Activated T-cell treated with anti-CD3 and anti-CD28 coated beads, Interleukin-2, amount 50 U/mL, for 72 hours (primary cell): ENCODE data around the gene GSDME. TPM values are rescaled to one million over a fixed set of nuclear protein-coding genes. Genes with fewer than 3 reads are reported as not detected.
"Not testable (repeated sequence)": the region's sequence is repeated elsewhere in the genome, so short reads cannot be mapped to it uniquely, and the experiment has no call there.

Experiments
- ATAC-seq, 2 donors: fragments of 150-1000 bp; cut with Tn5 transposase; replicated peaks in 1 of 2; 2 replicates each; pipeline ENCODE4 v1.10.0; 2021; ENCODE audit warnings: moderate library complexity in 2 of 2, mild to moderate bottlenecking in 1 of 2
- DNase-seq, 2 donors: peaks; one replicate each; pipeline ENCODE4 v3.0.0; 2021 to 2022; ENCODE audit warnings: mixed read lengths in 1 of 2
- H3K27ac Mint-ChIP-seq: one replicate; pipeline ENCODE4 v1.8.0; 2022; ENCODE audit warnings: mild to moderate bottlenecking, moderate library complexity, mixed read lengths
- H3K27me3 Mint-ChIP-seq: one replicate; pipeline ENCODE4 v1.8.0; 2022; ENCODE audit warnings: low read depth, mixed read lengths
- H3K36me3 Mint-ChIP-seq, 2 donors: one replicate each; pipeline ENCODE4 v1.8.0; 2022; ENCODE audit warnings: mixed read lengths in 2 of 2, mild to moderate bottlenecking in 1 of 2; ENCODE audit not compliant: insufficient read depth in 2 of 2
- H3K4me1 Mint-ChIP-seq: one replicate; pipeline ENCODE4 v1.8.0; 2022; ENCODE audit warnings: low read depth, mixed read lengths
- H3K4me3 Mint-ChIP-seq, 2 donors: one replicate each; pipeline ENCODE4 v1.8.0; 2022; ENCODE audit warnings: mild to moderate bottlenecking in 2 of 2, mixed read lengths in 2 of 2, moderate library complexity in 2 of 2
- H3K9me3 Mint-ChIP-seq, 2 donors: one replicate each; pipeline ENCODE4 v1.8.0; 2022; ENCODE audit warnings: mixed read lengths in 2 of 2
- total RNA-seq, 2 donors: library from RNA; stranded (reverse); gene quantifications; one replicate each; pipeline ENCODE4 v1.2.3, GENCODE V29; 2022

Gene GSDME
- total RNA-seq, 2 donors from 2014 or later: 19.3 to 20.6 TPM

DNA sequence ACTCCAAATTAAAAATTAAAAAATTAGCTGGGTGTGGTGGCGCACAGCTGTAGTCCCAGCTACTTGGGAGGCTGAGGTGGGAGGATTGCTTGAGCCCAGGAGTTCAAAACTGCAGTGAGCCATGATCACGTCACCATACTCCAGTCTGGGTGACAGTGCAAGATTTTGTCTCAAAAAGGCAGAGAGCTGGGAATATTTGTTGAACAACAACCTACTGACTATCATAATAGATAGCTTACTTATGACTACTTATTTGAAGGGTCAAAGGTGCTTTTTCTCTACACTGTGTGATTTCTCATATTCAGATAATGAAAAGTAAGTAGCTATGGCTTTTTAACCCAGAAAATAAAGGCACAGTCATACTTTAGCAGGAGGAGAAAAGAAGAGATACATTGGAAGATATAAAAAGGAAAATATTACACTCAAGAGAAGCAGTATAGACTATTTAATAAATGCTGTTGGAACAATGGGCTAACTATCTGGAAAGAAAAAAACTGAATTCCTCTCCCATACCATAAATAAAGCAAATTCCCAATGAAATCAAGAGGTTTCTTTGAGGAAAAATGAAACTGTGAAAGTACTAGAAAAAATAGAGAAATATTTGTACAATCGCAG is 6.7 kb downstream of the GSDME start:
- peaks cover 19% of the 10 kb centered on the region for H3K4me1 Mint-ChIP-seq
- no peak for DNase-seq
- no peak overlapping the region for H3K27ac Mint-ChIP-seq
- peaks cover 19% of the 10 kb centered on the region for H3K27me3 Mint-ChIP-seq
- no peak for ATAC-seq
- H3K9me3 Mint-ChIP-seq: no peaks in the 10 kb centered on the region
- no peak overlapping the region for H3K4me3 Mint-ChIP-seq
- H3K36me3 Mint-ChIP-seq: peaks cover 4% of the 10 kb centered on the region in 2 donors

DNA sequence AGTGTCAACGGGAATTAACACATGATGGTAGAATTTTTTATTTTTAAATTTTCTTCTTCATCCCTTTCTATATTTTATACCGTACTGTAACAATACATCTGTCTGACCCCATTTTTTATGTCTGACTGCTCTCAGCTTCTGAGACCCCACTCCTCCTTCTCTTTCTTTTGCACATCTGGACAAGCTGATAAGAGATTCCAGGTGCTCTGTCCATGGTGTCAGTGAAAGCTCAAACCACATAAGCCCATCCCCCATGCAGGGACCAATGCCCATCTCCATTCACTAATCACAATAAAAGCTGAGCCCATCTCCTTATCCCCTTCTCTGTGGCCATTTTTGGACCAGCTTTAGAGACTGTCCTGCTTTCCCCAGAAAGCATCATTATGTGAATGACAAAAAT is 8.7 kb downstream of the GSDME start:
- Mint-ChIP-seq H3K27ac (no peak overlapping the region), H3K27me3 (peaks cover 24% of the 10 kb centered on the region), H3K36me3 (peaks cover 0 to 4% of the 10 kb centered on the region in 2 donors), H3K4me1 (peaks cover 5% of the 10 kb centered on the region), H3K9me3 (no peaks in the 10 kb centered on the region), H3K4me3 (no peak overlapping the region)
- DNase-seq: no peak
- no peak for ATAC-seq

DNA sequence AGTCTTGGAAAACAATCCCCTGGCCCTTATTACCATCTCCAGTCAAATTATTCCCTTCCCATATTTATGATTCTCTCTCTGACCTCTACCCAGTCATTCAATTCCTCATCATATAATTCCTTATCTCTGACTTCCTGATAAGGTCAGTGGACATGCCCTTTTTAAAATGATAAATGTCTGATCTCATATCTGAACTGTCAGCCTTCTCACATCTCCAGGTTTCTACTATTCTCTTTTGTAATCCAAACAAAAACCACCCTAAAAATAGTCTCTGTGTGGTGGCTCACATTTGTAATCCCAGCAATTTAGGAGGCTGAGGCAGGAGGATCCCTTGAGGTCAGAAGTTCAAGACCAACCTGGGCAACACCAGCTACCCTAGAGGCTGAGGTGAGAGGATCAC is 11.9 kb downstream of the GSDME start:
- Mint-ChIP-seq H3K9me3 (no peaks in the 10 kb centered on the region), H3K27me3 (peaks cover 14% of the 10 kb centered on the region), H3K4me3 (no peak overlapping the region), H3K36me3 (no peaks in the 10 kb centered on the region), H3K4me1 (no peaks in the 10 kb centered on the region), H3K27ac (no peak overlapping the region)
- ATAC-seq (no peak), DNase-seq (no peak)

DNA sequence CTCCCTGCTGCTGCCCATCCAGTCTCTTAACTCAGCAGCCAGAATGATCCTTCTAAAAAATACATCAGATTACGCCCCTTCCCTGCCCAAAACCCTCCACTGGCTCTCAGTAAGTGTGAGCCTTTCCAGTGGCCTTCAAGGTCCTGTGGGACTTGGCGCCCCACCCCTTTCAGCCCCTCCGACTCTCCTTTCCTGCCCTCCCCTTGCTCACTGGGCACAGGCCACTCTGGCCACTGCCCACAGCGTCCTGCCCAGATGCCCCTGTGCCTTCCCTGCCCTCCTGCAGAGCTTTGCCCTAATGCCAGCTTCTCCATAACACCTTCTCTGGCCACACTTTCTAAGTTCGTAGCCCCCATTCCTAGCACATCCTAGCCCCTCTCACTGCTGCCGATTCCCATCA is 13.8 kb downstream of the GSDME start:
- Mint-ChIP-seq H3K4me3 (no peak overlapping the region), H3K36me3 (peaks cover 0 to 2% of the 10 kb centered on the region in 2 donors), H3K27me3 (peaks cover 8% of the 10 kb centered on the region), H3K9me3 (peaks cover 0 to 6% of the 10 kb centered on the region in 2 donors), H3K27ac (no peak overlapping the region), H3K4me1 (no peaks in the 10 kb centered on the region)
- ATAC-seq (no peak), DNase-seq (no peak)

DNA sequence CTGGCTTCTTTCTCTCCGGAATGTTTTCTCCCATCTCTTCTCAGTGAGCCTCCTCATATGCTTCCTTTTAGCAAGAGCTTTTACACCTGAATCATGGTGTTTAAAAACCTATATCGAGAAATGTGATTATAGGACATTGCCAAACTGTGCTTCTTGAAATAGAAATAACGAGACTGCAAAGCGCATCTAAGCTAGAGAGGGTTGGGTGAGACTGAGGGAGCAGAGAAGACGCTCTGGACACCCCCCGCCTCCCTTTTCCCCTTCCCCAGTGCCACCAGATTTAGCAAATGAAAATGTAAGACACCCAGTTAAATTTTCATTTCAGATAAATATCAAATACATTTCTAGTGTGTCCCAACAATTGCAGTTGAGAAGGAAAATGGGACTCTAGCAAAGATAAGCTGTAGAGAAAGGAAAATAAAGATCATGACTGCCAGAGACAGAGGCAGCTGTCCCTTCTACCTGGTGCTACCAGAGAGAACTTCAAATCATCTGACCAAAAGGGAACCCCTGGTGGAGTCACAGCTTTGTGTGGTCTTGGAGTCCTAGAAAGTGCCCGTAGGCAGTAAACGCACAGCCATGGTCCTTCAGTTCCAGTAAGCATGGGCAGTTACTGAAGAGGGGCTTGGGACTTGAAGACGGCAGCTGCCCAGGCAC is 14.6 kb downstream of the GSDME start:
- no peak overlapping the region for H3K27ac Mint-ChIP-seq
- ATAC-seq (no peak), DNase-seq (no peak)
- H3K4me3 Mint-ChIP-seq: no peak overlapping the region
- no peaks in the 10 kb centered on the region for H3K4me1 Mint-ChIP-seq
- peaks cover 0 to 8% of the 10 kb centered on the region in 2 donors for H3K9me3 Mint-ChIP-seq
- peaks cover 0 to 6% of the 10 kb centered on the region in 2 donors for H3K36me3 Mint-ChIP-seq
- H3K27me3 Mint-ChIP-seq: peaks cover 13% of the 10 kb centered on the region

DNA sequence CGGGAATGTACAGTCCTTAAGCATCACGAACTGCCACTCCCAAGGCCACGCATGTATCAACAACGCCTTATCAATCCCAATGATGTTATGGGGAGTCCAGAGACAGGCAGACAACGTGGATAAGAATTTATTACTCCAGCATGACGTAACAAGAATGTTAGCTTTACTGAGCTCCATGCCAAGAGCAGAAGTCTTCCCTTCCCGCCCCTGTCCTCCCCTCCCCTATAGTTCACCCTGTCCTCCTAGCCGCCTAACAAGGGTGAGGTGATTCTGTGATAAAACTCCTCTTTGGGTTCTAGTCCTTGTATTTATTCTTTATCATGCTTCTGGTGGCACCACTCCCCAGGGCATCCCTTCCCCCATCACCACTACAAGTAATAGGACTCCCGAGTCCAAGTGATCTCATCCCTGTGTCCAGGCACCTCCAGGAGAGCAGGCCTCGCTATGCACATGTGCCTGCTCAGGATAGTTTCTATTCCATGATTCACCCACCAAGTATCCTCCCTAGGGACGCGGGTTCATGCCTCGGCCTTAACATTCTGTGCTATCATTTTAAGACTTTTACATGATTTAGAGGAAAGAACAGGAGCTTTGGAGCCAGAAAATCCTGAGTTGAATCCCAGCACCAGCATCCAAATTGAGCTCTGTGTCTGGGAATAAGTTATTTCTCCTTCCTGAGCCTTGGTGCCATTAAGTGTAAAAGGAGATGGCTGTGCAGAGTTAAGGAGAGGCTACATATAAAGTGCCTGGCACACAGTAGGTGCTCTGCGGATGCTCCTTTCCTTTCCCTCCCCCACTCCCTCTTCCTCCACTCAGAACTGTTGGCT is 15.4 kb downstream of the GSDME start:
- peaks cover 0 to 6% of the 10 kb centered on the region in 2 donors for H3K36me3 Mint-ChIP-seq
- DNase-seq (no peak), ATAC-seq (no peak)
- no peaks in the 10 kb centered on the region for H3K4me1 Mint-ChIP-seq
- H3K9me3 Mint-ChIP-seq: peaks cover 0 to 8% of the 10 kb centered on the region in 2 donors
- no peak overlapping the region for H3K4me3 Mint-ChIP-seq
- peaks cover 20% of the 10 kb centered on the region for H3K27me3 Mint-ChIP-seq
- H3K27ac Mint-ChIP-seq: no peak overlapping the region

DNA sequence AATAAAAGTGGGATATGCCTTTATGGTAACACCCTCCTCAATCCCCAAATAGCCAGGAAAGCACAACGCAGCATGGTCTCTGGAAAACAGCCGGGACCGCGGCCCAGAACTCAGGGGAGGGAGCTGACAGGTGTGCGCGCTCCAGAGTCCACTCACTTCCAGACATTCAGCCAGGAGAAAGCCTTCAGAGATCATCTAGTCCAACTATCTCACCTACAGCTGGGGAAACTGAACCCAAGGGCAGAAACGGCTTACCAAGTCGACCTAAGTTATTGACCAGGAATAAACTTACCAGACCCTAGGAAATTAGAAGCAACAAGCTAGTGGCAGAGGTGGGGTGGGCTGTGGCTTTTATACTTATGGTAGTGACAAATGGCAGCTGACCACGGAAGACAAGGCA is 16.4 kb downstream of the GSDME start:
- H3K9me3 Mint-ChIP-seq: peaks cover 1 to 11% of the 10 kb centered on the region in 2 donors
- ATAC-seq (no peak), DNase-seq (no peak)
- H3K4me3 Mint-ChIP-seq: no peak overlapping the region
- peaks cover 0 to 6% of the 10 kb centered on the region in 2 donors for H3K36me3 Mint-ChIP-seq
- H3K27me3 Mint-ChIP-seq: peaks cover 30% of the 10 kb centered on the region
- no peaks in the 10 kb centered on the region for H3K4me1 Mint-ChIP-seq
- no peak overlapping the region for H3K27ac Mint-ChIP-seq

DNA sequence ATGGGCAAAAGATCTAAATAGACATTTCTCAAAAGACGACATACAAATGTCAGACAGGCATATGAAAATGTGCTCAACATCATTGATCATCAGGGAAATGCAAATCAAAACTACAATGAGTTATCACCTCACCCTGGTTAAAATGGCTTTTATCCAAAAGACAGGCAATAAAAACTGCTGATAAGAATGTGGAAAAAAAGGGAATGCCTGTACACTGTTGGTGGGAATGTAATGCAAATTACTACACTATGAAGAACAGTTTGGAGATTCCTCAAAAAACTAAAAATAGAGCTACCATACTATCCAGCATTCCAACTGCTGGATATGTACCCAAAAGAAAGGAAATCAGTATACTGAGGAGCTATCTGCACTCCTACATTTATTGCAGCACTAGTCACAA is 18.0 kb downstream of the GSDME start:
- Mint-ChIP-seq H3K36me3 (peaks cover 0 to 6% of the 10 kb centered on the region in 2 donors), H3K4me1 (no peaks in the 10 kb centered on the region), H3K27ac (no peak overlapping the region), H3K9me3 (peaks cover 5 to 12% of the 10 kb centered on the region in 2 donors), H3K4me3 (no peak overlapping the region), H3K27me3 (peaks cover 39% of the 10 kb centered on the region)
- no peak for DNase-seq
- ATAC-seq: no peak

DNA sequence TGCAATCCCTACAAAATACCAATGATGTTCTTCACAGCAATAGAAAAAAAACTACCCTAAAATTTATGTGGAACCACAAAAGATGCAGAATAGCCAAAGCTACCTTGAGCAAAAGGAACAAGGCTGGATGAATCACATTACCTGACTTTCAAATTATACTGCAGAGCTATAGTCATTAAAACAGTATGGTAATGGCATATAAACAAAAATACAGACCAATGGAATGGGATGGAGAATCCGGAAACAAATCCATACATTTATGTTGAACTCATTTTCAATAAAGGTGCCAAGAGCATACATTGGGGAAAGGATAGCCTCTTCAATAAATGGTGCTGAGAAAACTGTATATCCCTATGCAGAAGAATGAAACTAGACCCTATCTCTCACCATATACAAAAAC is 18.7 kb downstream of the GSDME start:
- peaks cover 39% of the 10 kb centered on the region for H3K27me3 Mint-ChIP-seq
- H3K9me3 Mint-ChIP-seq: peaks cover 5 to 12% of the 10 kb centered on the region in 2 donors
- no peak overlapping the region for H3K27ac Mint-ChIP-seq
- no peak overlapping the region for H3K4me3 Mint-ChIP-seq
- H3K4me1 Mint-ChIP-seq: no peaks in the 10 kb centered on the region
- no peak for ATAC-seq
- no peak for DNase-seq
- H3K36me3 Mint-ChIP-seq: peaks cover 0 to 6% of the 10 kb centered on the region in 2 donors

DNA sequence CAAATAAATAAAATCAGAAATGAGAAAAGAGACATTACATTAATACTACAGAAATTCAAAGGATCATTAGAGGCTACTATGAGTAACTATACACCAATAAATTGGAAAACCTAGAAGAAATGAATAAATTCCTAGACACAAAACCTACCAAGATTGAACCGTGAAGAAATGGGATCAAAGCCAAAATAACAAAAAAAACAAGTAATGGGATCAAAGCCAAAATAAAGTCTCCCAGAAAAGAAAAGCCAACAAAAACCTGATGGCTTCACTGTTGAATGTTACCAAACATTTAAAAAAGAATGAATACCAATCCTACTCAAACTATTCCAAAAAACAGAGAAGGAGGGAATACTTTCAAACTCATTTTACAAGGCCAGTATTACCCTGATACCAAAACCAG is 20.0 kb downstream of the GSDME start:
- H3K27ac Mint-ChIP-seq: no peak overlapping the region
- peaks cover 0 to 6% of the 10 kb centered on the region in 2 donors for H3K36me3 Mint-ChIP-seq
- DNase-seq: no peak
- H3K4me3 Mint-ChIP-seq: no peak overlapping the region
- ATAC-seq: no peak
- H3K9me3 Mint-ChIP-seq: peaks cover 5 to 12% of the 10 kb centered on the region in 2 donors
- peaks cover 34% of the 10 kb centered on the region for H3K27me3 Mint-ChIP-seq
- H3K4me1 Mint-ChIP-seq: no peaks in the 10 kb centered on the region

DNA sequence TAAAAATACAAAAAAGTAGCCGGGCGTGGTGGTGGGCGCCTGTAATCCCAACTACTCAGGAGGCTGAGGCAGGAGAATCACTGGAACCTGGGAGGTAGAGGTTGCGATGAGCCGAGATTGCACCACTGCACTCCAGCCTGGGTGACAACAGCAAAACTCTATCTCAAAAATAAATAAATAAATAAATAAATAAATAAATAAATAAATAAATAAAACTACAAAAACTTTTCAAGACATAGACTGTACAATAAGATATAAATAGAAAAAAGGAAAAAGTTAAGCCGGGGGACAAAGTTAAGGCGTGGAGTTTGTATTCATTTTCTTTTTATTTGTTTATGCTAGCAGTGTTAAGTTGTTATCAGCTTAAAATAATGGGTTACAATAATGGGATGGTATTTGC is 21.7 kb downstream of the GSDME start:
- H3K9me3 Mint-ChIP-seq: peaks cover 5 to 12% of the 10 kb centered on the region in 2 donors
- H3K4me1 Mint-ChIP-seq, H3K27ac Mint-ChIP-seq, DNase-seq, H3K36me3 Mint-ChIP-seq, ATAC-seq, H3K4me3 Mint-ChIP-seq: not testable (repeated sequence)
- H3K27me3 Mint-ChIP-seq: peaks cover 34% of the 10 kb centered on the region

DNA sequence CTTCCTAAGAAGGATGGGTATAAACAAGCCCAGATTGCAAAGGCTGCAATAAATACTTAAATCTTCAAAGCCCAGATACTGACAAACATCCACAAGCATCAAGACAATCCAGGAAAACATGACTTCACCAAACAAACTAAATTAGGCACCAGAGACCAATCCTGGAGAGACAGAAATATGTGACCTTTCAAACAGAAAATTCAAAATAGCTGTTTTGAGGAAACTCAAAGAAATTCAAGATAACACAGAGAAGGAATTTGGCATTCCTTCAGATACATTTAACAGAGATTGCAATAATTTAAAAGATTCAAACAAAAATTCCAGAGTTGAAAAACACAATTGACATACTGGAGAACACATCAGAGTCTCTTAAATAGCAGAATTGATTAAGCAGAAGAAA is 23.0 kb downstream of the GSDME start:
- no peak overlapping the region for H3K27ac Mint-ChIP-seq
- ATAC-seq (no peak), DNase-seq (no peak)
- H3K36me3 Mint-ChIP-seq: peaks cover 0 to 6% of the 10 kb centered on the region in 2 donors
- H3K4me1 Mint-ChIP-seq: peaks cover 10% of the 10 kb centered on the region
- H3K4me3 Mint-ChIP-seq: no peak overlapping the region
- peaks cover 5 to 12% of the 10 kb centered on the region in 2 donors for H3K9me3 Mint-ChIP-seq
- peaks cover 41% of the 10 kb centered on the region for H3K27me3 Mint-ChIP-seq

DNA sequence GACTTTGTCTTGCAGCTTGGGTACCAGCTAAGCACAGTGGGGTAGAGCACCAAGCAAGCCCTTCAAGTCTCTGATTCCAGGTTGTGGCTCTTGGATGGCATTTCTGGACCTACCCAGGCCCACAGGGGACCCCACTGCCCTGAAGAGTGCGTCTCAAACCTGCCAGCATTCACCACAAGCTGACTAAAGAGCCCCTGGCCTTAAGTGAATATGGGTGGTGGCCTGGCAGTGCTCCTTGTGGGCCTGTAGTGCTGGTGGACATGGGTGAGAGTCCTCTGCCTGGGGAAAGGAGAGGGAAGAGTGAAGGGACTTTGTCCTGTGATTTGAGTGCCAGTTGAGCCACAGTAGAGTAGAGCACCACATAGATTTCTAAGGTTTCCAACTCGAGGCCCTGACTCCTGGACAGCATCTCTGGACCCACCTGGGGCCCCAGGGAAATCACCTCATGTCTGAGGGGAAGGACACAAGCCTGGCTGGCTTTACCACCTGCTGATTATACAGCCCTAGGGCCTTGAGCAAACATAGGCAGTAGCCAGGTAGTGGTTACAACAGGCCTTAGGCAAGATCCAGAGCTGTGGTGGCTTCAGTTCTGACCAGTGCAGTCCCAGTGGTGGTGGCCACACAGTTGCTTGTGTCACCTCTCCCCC is 23.7 kb downstream of the GSDME start:
- Mint-ChIP-seq H3K36me3 (peaks cover 0 to 3% of the 10 kb centered on the region in 2 donors), H3K27ac (no peak overlapping the region), H3K4me3 (no peak overlapping the region), H3K9me3 (peaks cover 5 to 7% of the 10 kb centered on the region in 2 donors), H3K27me3 (peaks cover 42% of the 10 kb centered on the region), H3K4me1 (peaks cover 18% of the 10 kb centered on the region)
- DNase-seq (no peak), ATAC-seq (no peak)
